ENCODE results near the gene DGCR8.

DNA sequence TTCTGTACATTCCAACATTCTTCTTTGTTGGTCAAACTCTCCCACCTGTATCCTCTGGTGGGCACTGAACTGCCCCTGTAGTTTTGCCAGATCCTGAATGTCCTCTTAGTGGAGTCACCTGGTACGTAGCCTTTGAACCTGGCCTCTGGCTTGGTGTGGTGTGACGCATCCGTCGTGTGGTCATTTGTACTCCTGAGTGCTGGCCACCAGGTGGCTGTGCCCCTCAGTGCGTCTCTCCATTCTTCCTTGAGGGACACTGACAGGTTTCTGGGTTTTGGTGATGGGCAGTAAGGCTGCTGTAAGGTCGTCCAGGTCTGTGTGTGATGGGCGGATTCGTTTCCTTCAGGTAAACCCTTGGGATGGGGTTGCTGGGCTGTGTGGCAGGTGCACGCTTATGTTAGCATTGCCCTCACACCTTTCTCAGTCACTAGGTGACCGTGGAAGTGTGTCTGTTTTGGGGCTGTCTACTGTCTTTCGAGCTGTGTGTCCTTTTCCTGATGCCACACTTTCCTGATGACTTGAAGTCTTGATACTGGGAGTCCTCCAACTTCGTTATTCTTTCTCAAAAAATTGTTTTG lies 22.3 kb downstream of the DGCR8 start:
- TF ChIP-seq, protein P1, sequence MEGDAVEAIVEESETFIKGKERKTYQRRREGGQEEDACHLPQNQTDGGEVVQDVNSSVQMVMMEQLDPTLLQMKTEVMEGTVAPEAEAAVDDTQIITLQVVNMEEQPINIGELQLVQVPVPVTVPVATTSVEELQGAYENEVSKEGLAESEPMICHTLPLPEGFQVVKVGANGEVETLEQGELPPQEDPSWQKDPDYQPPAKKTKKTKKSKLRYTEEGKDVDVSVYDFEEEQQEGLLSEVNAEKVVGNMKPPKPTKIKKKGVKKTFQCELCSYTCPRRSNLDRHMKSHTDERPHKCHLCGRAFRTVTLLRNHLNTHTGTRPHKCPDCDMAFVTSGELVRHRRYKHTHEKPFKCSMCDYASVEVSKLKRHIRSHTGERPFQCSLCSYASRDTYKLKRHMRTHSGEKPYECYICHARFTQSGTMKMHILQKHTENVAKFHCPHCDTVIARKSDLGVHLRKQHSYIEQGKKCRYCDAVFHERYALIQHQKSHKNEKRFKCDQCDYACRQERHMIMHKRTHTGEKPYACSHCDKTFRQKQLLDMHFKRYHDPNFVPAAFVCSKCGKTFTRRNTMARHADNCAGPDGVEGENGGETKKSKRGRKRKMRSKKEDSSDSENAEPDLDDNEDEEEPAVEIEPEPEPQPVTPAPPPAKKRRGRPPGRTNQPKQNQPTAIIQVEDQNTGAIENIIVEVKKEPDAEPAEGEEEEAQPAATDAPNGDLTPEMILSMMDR (IDR thresholded peaks at IDR 0.05) = no peak
- TF ChIP-seq POLR2AphosphoS5 (IDR thresholded peaks at IDR 0.05) = no peak
- no peak for TF ChIP-seq POLR2A (IDR thresholded peaks at IDR 0.05)
- no peak for TF ChIP-seq EP300 (IDR thresholded peaks at IDR 0.05; ENCODE audit: low read depth)
